ENCODE data around the gene ACTBL2.

ACTBL2 gene

GRCh38 chr5:57442080-57442839 is 40.4 kb downstream of the ACTBL2 start:
- DNase-seq = no peak
- TF ChIP-seq CTCF (IDR thresholded peaks at IDR 0.05; ENCODE audit: low read depth, low read length) = no peak
- H3K9me3 ChIP-seq (ENCODE audit: severe bottlenecking) = no peaks in the 10 kb centered on the region
- no peaks in the 10 kb centered on the region for H3K27me3 ChIP-seq (ENCODE audit: insufficient read depth, low read depth, severe bottlenecking)
- H3K27ac ChIP-seq = peak overlapping the region; percentile 82
- H3K4me3 ChIP-seq (ENCODE audit: low read depth, low read length) = no peak overlapping the region
- no peaks in the 10 kb centered on the region for H3K36me3 ChIP-seq

- H3K9me3 ChIP-seq (ENCODE audit: severe bottlenecking) = no peaks in the 10 kb centered on the region
- H3K27me3 ChIP-seq (ENCODE audit: insufficient read depth, low read depth, severe bottlenecking) = no peaks in the 10 kb centered on the region
- H3K27ac ChIP-seq = peak overlapping the region; percentile 82
- H3K36me3 ChIP-seq = no peaks in the 10 kb centered on the region
- DNase-seq = peak; percentile 26
- H3K4me3 ChIP-seq (ENCODE audit: low read depth, low read length) = no peak overlapping the region
- no peak for TF ChIP-seq CTCF (IDR thresholded peaks at IDR 0.05; ENCODE audit: low read depth, low read length)
These were observed 41.1 kb downstream of the ACTBL2 start for GRCh38 chr5:57441557-57441956.

- no peaks in the 10 kb centered on the region for H3K36me3 ChIP-seq
- no peaks in the 10 kb centered on the region for H3K9me3 ChIP-seq (ENCODE audit: severe bottlenecking)
- H3K27me3 ChIP-seq (ENCODE audit: insufficient read depth, low read depth, severe bottlenecking) = no peaks in the 10 kb centered on the region
- no peak for DNase-seq
- no peak overlapping the region for H3K27ac ChIP-seq
- no peak for TF ChIP-seq CTCF (IDR thresholded peaks at IDR 0.05; ENCODE audit: low read depth, low read length)
- no peak overlapping the region for H3K4me3 ChIP-seq (ENCODE audit: low read depth, low read length)
These were observed 43.0 kb downstream of the ACTBL2 start for GRCh38 chr5:57439601-57440000.

GRCh38 chr5:57437976-57438805 is 44.4 kb downstream of the ACTBL2 start:
- Histone ChIP-seq H3K4me3 (ENCODE audit: low read depth, low read length) (no peak overlapping the region), H3K9me3 (ENCODE audit: severe bottlenecking) (no peaks in the 10 kb centered on the region), H3K27ac (no peak overlapping the region), H3K27me3 (ENCODE audit: insufficient read depth, low read depth, severe bottlenecking) (no peaks in the 10 kb centered on the region), H3K36me3 (no peaks in the 10 kb centered on the region)
- no peak for DNase-seq
- no peak for TF ChIP-seq CTCF (IDR thresholded peaks at IDR 0.05; ENCODE audit: low read depth, low read length)

- Histone ChIP-seq H3K4me3 (ENCODE audit: low read depth, low read length) (no peak overlapping the region), H3K27me3 (ENCODE audit: insufficient read depth, low read depth, severe bottlenecking) (no peaks in the 10 kb centered on the region), H3K27ac (no peak overlapping the region), H3K9me3 (ENCODE audit: severe bottlenecking) (no peaks in the 10 kb centered on the region), H3K36me3 (no peaks in the 10 kb centered on the region)
- DNase-seq = no peak
- no peak for TF ChIP-seq CTCF (IDR thresholded peaks at IDR 0.05; ENCODE audit: low read depth, low read length)
These were observed 46.0 kb downstream of the ACTBL2 start for GRCh38 chr5:57436586-57436985.

Data from WERI-Rb-1 (cell line).